Endothelial cell of umbilical vein (primary cell): ENCODE results near the gene SYT11.

Experiments used
- EZH2 ChIP-seq: IDR thresholded peaks from 2 replicates; pipeline ENCODE4 v1.6.1; 2012; ENCODE audit warnings: borderline replicate concordance, low read depth, mild to moderate bottlenecking, moderate library complexity, low read length, inconsistent platforms; ENCODE audit not compliant: severe bottlenecking
- FOS ChIP-seq: IDR thresholded peaks from 2 replicates; pipeline ENCODE4 v1.6.1; 2011; ENCODE audit warnings: mild to moderate bottlenecking, low read length, moderate library complexity, borderline replicate concordance; ENCODE audit not compliant: insufficient read depth
- JUN ChIP-seq: IDR thresholded peaks from 2 replicates; pipeline ENCODE4 v1.6.1; 2011; ENCODE audit warnings: borderline replicate concordance, low read depth; ENCODE audit not compliant: insufficient read length, insufficient read depth
- MYC ChIP-seq: IDR thresholded peaks from one replicate; pipeline ENCODE4 v1.6.1; 2011; ENCODE audit warnings: mild to moderate bottlenecking, low read depth, low read length
- POLR2A ChIP-seq: IDR thresholded peaks from 2 replicates; pipeline ENCODE4 v1.6.1; 2012; ENCODE audit warnings: low read depth, mild to moderate bottlenecking, control low read depth, low read length
- POLR2AphosphoS5 ChIP-seq: IDR thresholded peaks from 2 replicates; pipeline ENCODE4 v1.6.1; 2012; ENCODE audit warnings: low read depth, mild to moderate bottlenecking, control low read depth, low read length, moderate library complexity; ENCODE audit not compliant: insufficient read depth
- TF ChIP-seq, protein P1 (sequence below), 2 donors: IDR thresholded peaks; 1 replicate in 1 of 2; 2 replicates in 1 of 2; pipeline ENCODE4 v1.5.1; 2011; ENCODE audit warnings: low read length in 2 of 2, mild to moderate bottlenecking in 2 of 2, moderate library complexity in 2 of 2, control low read depth in 1 of 2, inconsistent platforms in 1 of 2, low read depth in 1 of 2; ENCODE audit not compliant: insufficient read depth in 1 of 2; ENCODE audit errors: extremely low read depth in 1 of 2

- TF ChIP-seq, protein P1, sequence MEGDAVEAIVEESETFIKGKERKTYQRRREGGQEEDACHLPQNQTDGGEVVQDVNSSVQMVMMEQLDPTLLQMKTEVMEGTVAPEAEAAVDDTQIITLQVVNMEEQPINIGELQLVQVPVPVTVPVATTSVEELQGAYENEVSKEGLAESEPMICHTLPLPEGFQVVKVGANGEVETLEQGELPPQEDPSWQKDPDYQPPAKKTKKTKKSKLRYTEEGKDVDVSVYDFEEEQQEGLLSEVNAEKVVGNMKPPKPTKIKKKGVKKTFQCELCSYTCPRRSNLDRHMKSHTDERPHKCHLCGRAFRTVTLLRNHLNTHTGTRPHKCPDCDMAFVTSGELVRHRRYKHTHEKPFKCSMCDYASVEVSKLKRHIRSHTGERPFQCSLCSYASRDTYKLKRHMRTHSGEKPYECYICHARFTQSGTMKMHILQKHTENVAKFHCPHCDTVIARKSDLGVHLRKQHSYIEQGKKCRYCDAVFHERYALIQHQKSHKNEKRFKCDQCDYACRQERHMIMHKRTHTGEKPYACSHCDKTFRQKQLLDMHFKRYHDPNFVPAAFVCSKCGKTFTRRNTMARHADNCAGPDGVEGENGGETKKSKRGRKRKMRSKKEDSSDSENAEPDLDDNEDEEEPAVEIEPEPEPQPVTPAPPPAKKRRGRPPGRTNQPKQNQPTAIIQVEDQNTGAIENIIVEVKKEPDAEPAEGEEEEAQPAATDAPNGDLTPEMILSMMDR (IDR thresholded peaks at IDR 0.05; ENCODE audit: extremely low read depth in 1 of 2, insufficient read depth in 1 of 2, low read depth in 1 of 2, low read length in 2 of 2) = no peak
- no peak for TF ChIP-seq MYC
- TF ChIP-seq POLR2AphosphoS5 = no peak
- TF ChIP-seq POLR2A = no peak
- TF ChIP-seq EZH2 = no peak
- TF ChIP-seq FOS = no peak
- no peak for TF ChIP-seq JUN
Observed at GRCh38 chr1:155920717-155921116, 61.4 kb downstream of the SYT11 start.
